ENCODE results near the gene PNLDC1.

DNA sequence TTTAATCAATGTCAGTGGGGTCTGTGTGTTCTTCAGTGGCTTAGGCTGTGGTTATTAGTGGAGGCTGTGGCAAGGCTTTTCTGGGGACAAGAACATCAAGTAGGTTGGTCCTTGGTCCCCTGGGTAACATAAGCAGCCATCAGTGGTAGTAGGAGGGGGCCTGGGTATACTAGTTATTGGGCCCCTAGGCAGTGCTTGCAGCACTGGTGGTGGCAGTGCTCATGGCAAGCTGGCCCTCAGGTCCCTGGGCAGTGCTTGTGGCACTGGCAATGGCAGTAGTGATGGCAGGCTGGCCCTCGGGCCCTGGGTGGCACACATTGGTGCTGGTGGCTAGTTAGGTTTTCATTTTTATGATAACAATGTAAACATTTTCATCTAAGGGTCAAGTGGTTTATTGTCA, 58.2 kb downstream of the PNLDC1 start:
- TF ChIP-seq, protein P1, sequence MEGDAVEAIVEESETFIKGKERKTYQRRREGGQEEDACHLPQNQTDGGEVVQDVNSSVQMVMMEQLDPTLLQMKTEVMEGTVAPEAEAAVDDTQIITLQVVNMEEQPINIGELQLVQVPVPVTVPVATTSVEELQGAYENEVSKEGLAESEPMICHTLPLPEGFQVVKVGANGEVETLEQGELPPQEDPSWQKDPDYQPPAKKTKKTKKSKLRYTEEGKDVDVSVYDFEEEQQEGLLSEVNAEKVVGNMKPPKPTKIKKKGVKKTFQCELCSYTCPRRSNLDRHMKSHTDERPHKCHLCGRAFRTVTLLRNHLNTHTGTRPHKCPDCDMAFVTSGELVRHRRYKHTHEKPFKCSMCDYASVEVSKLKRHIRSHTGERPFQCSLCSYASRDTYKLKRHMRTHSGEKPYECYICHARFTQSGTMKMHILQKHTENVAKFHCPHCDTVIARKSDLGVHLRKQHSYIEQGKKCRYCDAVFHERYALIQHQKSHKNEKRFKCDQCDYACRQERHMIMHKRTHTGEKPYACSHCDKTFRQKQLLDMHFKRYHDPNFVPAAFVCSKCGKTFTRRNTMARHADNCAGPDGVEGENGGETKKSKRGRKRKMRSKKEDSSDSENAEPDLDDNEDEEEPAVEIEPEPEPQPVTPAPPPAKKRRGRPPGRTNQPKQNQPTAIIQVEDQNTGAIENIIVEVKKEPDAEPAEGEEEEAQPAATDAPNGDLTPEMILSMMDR (IDR thresholded peaks at IDR 0.05) = no peak
- no peak for TF ChIP-seq POLR2A (IDR thresholded peaks at IDR 0.05)
